GM21619 (cell line): Measurements from ENCODE around the gene ALKBH3.

Experiments
- ATAC-seq: cut with Tn5 transposase; IDR thresholded peaks from one replicate; pipeline ENCODE4 v1.9.1; 2021; ENCODE audit not compliant: unreplicated experiment

Gene ALKBH3

GRCh38 chr11:43957571-43957970 is 76.9 kb downstream of the ALKBH3 start:
- ATAC-seq = no peak

DNA sequence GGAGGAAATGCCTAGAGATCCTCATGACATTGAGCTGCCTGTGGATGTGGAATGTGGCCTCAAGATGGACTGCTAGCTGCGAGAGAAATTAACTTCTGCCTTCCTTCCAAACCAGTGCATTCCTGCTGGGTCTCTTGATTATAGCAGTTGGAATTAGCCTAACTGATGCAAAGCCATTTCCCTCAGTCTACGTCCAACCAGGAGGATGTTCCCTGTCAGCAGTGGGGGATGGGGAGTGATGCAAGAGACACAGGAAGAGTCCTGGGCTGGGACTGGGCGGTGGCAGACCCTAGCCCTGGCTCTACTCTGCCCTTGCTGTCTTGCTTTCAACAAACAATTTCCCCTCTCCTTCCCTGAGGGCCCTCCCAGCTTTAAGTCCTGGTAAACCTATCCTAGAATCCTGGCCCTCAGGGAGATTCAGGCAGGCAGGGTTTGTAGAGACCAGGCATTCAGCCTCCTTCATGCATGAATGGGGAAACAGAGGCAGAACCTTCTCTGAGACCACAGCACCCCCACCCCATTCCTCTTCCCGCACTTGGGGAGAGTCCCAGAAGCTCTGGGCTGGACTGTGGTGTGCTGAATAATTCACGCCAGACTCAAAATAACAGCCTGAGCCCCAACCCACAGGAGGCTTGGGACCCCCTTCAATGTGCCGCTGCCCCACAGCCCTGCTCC is 78.8 kb downstream of the ALKBH3 start:
- no peak for ATAC-seq

DNA sequence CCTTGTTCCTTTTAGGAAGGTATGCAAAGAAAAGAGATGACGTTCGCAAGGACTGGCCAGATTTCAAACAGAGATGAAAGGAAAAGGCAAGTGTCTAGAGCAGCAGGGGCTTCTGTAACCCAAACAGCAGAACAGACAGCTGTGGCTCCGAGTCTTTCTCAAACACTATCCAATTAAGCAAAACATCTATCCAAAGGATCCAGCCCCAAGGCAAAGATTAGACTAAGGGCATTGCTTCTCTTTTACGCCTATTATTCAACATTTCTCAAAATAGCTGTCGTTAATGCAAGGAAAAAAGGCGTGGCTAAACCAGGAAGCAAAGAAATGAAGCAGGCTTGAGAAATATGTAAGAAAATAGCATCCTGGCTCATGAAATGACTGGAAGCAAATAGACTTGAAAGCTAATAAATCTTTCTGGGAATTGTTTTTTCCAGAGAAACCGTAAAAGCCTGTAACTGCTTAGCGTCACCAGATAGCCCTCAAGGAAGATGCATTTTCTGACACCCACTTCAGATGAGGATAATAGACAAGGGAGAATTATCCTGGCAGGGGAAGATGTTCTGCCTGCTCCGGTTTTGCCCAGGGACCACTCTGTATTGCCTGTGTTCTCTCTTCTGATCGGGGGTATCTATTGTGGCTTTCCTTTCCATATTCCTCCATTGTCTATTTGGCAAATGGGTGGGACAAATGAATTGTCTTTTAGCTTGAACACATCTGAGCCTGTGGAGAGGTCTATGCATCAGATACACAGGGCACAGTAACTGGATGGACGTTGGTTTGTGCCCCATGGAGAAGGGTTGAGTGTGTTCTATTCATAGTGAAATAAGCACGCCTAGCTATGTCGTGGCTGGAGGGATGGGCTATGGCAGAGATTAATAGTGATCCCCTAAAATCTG is 82.0 kb downstream of the ALKBH3 start:
- no peak for ATAC-seq

DNA sequence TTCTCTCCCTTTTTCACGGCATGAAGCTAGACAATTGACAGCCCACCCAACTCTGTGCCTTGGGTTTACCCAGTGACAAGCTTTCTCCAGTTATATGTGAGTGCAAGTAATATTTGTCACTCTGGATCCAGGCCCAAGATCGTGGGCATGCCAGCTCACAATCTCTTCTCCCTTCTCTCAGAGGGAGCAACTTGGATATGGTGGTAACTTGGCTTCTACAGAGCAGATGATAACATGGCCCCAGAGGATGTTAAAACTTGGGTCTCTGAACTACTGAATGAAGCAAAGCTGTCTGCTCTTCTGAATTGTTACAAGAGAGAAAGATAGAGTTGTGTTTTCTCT is 82.6 kb downstream of the ALKBH3 start:
- ATAC-seq = no peak

DNA sequence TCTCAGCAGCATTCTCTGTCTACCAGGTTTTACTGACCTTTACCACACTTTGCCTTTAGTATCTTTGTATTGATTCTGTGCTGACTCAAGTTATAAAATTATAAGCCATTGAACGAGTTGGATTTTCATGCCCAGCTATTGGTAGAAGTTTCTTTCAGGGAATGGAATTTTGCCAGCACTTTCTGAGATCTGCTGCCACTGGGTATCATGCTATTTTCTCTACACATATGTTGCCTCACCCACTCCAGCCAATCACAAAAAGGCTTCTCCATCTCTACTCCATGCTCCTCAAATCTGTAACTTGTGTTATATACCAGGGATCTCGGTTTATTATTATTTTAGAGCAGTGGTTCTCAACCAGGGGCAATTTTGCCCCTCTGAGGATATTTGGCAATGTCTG is 87.0 kb downstream of the ALKBH3 start:
- ATAC-seq = no peak

DNA sequence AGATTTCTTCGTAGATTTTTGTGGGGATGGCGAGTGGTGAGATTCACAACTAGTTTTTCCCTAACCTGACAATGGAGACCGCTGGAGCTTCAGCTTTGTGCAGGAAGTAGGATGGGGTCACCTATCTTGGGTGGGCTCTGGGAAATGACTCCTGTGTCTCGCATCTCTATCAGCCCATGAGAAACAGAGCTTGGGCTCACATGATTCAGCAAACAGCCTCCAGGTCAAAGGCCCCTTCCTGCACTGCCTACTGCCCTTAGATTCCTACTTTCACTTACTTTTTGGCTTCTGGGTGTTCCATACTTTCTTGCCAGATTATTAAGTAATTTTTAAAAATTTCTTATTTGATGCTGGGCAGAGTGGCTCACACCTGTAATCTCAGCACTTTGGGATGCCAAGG is 88.1 kb downstream of the ALKBH3 start:
- no peak for ATAC-seq

GRCh38 chr11:43969543-43969942 is 88.9 kb downstream of the ALKBH3 start:
- no peak for ATAC-seq
